Measurements from ENCODE around the gene PTPN20.

The PTPN20 gene

DNA sequence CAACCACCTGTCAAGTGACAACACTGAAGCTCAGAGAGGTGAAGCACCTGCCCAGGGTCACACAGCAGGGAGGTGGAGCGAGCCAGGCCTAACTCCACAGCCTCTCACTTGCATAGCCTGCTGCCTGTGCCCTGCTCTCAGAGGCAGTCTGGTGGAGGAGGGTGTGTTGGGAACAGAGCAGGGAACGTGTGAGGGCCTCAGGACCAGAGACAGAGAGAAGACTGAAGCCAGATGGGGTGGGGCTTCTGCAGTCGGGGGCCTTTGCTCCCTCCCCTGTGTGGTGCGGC, 114.0 kb downstream of the PTPN20 start:
- TF ChIP-seq, protein P1, sequence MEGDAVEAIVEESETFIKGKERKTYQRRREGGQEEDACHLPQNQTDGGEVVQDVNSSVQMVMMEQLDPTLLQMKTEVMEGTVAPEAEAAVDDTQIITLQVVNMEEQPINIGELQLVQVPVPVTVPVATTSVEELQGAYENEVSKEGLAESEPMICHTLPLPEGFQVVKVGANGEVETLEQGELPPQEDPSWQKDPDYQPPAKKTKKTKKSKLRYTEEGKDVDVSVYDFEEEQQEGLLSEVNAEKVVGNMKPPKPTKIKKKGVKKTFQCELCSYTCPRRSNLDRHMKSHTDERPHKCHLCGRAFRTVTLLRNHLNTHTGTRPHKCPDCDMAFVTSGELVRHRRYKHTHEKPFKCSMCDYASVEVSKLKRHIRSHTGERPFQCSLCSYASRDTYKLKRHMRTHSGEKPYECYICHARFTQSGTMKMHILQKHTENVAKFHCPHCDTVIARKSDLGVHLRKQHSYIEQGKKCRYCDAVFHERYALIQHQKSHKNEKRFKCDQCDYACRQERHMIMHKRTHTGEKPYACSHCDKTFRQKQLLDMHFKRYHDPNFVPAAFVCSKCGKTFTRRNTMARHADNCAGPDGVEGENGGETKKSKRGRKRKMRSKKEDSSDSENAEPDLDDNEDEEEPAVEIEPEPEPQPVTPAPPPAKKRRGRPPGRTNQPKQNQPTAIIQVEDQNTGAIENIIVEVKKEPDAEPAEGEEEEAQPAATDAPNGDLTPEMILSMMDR (conservative IDR thresholded peaks at IDR 0.05; ENCODE audit: low read length) = no peak

GRCh38 chr10:47025540-47026300, 114.5 kb downstream of the PTPN20 start:
- TF ChIP-seq, protein P1 (conservative IDR thresholded peaks at IDR 0.05; ENCODE audit: low read length) = no peak
- peak; percentile 86 for DNase-seq (ENCODE audit: low read depth)
- no peak overlapping the region for H3K4me3 ChIP-seq (ENCODE audit: low read length)

More for the DNA sequence above, 114.0 kb downstream of the PTPN20 start:
- no peak overlapping the region for H3K4me3 ChIP-seq (ENCODE audit: low read length)
- peak; percentile 8 for DNase-seq (ENCODE audit: low read depth)

DNA sequence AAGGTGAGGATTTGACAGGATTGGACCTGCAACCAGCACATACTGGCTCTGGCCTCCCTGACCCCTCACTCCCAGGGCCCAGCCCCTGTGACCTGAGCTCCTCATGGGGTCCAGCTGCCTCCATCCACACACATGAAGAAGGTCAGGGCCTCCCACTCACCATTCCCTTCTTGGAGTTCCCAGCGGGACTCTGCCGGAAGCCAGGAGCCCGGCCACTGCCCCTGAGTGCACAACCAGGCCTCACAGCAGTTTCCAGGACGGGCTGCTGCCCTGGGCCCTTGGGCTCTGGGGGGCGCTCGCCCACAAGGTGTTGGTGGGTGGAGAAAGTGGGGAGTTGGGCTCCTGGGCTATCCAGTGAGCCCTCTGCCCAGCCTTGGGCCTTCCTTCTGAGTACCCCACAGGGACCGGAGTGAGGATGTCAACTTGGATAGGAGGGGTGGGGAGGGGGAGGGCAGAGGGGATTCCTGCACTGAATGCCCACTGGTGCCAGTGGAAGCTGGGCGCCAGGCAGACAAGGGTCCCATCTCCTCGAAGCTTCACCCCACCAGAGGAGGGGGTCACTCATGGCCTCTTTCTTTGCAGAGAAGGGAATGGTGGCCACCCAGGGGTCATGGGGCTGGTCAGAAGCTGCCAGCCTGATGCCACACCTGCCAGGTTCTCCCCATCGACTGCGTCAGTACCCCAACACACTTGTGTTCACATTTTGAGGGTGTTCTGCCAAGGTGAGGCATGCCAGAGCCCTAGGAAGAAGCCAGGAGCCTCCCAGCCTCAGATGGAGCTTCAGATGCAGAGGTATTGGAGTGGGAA, 115.3 kb downstream of the PTPN20 start:
- no peak overlapping the region for H3K4me3 ChIP-seq (ENCODE audit: low read length)
- no peak for DNase-seq (ENCODE audit: low read depth)
- TF ChIP-seq, protein P1 (conservative IDR thresholded peaks at IDR 0.05; ENCODE audit: low read length) = no peak

- TF ChIP-seq, protein P1 (conservative IDR thresholded peaks at IDR 0.05; ENCODE audit: low read length) = no peak
- DNase-seq (ENCODE audit: low read depth) = no peak
These were observed 116.0 kb downstream of the PTPN20 start for GRCh38 chr10:47027108-47027783.

GRCh38 chr10:47027784-47028260, 116.6 kb downstream of the PTPN20 start:
- H3K4me3 ChIP-seq (ENCODE audit: low read length) = no peak overlapping the region
- TF ChIP-seq, protein P1 (conservative IDR thresholded peaks at IDR 0.05; ENCODE audit: low read length) = no peak
- DNase-seq (ENCODE audit: low read depth) = no peak

More at GRCh38 chr10:47027108-47027783, 116.0 kb downstream of the PTPN20 start:
- no peak overlapping the region for H3K4me3 ChIP-seq (ENCODE audit: low read length)

GRCh38 chr10:47028466-47028865, 117.2 kb downstream of the PTPN20 start:
- H3K4me3 ChIP-seq (ENCODE audit: low read length) = no peak overlapping the region
- TF ChIP-seq, protein P1 (conservative IDR thresholded peaks at IDR 0.05; ENCODE audit: low read length) = no peak
- DNase-seq (ENCODE audit: low read depth) = no peak
